Left ventricle myocardium inferior (tissue), 1 donor: Measurements from ENCODE around the gene HAVCR1. TPM values are rescaled to one million over a fixed set of nuclear protein-coding genes. Genes with fewer than 3 reads are reported as not detected.
"Not testable (repeated sequence)": the region's sequence is repeated elsewhere in the genome, so short reads cannot be mapped to it uniquely, and the experiment has no call there.

Source experiments
- DNase-seq: peaks from one replicate; pipeline ENCODE4 v3.0.0-alpha.2; 2020
- H3K27ac ChIP-seq: fragments of 200-600 bp; replicated peaks from 2 replicates; pipeline ENCODE4 v1.8.0; 2021
- H3K27me3 ChIP-seq: fragments of 200-600 bp; 2 replicates; pipeline ENCODE4 v1.8.0; 2021; ENCODE audit warnings: low read depth
- H3K36me3 ChIP-seq: fragments of 200-600 bp; 2 replicates; pipeline ENCODE4 v1.8.0; 2021
- H3K4me1 ChIP-seq: fragments of 200-600 bp; 2 replicates; pipeline ENCODE4 v1.8.0; 2021
- H3K4me3 ChIP-seq: fragments of 200-600 bp; 2 replicates; pipeline ENCODE4 v1.8.0; 2021; ENCODE audit warnings: mild to moderate bottlenecking, moderate library complexity
- H3K9me3 ChIP-seq: fragments of 200-600 bp; replicated peaks from 2 replicates; pipeline ENCODE4 v1.8.0; 2021
- CTCF ChIP-seq: fragments of 200-600 bp; IDR thresholded peaks from 2 replicates; pipeline ENCODE4 v1.8.0; 2021; ENCODE audit warnings: antibody characterized with exemption, mild to moderate bottlenecking, borderline replicate concordance
- intact Hi-C: fragments of 100-400 bp; cut with micrococcal nuclease; formaldehyde crosslinking; loops from one replicate; pipeline ENCODE4 v1.11.0; 2022
- total RNA-seq: library from RNA; stranded (reverse); fragmentation: NEBNext Ultra II Directional; extraction: Animal tissue kit (Norgen Biotek cat#: 25700); gene quantifications from one replicate; pipeline ENCODE4 v1.2.1, GENCODE V29; 2021
- donor health status: DM: no; HTN: yes; CAD: no; lungs with severe emphysema.

HAVCR1 gene
- total RNA-seq, 1 donor from 2014 or later: not detected

- H3K4me1 ChIP-seq: peaks cover 8% of the 10 kb centered on the region
- peak overlapping the region; percentile 56 for H3K27ac ChIP-seq
- no peaks in the 10 kb centered on the region for H3K27me3 ChIP-seq
- H3K36me3 ChIP-seq: no peaks in the 10 kb centered on the region
- no peak overlapping the region for H3K4me3 ChIP-seq
- no peak for TF ChIP-seq CTCF
- intact Hi-C loops: no loop called here
- H3K9me3 ChIP-seq: peaks cover 25% of the 10 kb centered on the region
- DNase-seq: no peak
These were observed 38.9 kb downstream of the HAVCR1 start for GRCh38 chr5:157020002-157020401.

GRCh38 chr5:157014143-157014542 lies 44.8 kb downstream of the HAVCR1 start:
- H3K4me3 ChIP-seq, H3K36me3 ChIP-seq, DNase-seq, intact Hi-C loops, H3K27ac ChIP-seq, H3K4me1 ChIP-seq, H3K27me3 ChIP-seq: not testable (repeated sequence)
- peaks cover 31% of the 10 kb centered on the region for H3K9me3 ChIP-seq

GRCh38 chr5:157006262-157006661 lies 52.7 kb downstream of the HAVCR1 start:
- intact Hi-C loops: no loop called here
- Histone ChIP-seq H3K9me3 (peaks cover 3% of the 10 kb centered on the region), H3K36me3 (no peaks in the 10 kb centered on the region), H3K4me3 (no peak overlapping the region), H3K27ac (no peak overlapping the region), H3K27me3 (no peaks in the 10 kb centered on the region), H3K4me1 (no peaks in the 10 kb centered on the region)
- TF ChIP-seq CTCF: no peak
- DNase-seq: no peak

- intact Hi-C loops: no loop called here
- no peaks in the 10 kb centered on the region for H3K4me1 ChIP-seq
- H3K9me3 ChIP-seq: peaks cover 15% of the 10 kb centered on the region
- TF ChIP-seq CTCF: no peak
- H3K36me3 ChIP-seq: no peaks in the 10 kb centered on the region
- no peak for DNase-seq
- no peak overlapping the region for H3K4me3 ChIP-seq
- no peaks in the 10 kb centered on the region for H3K27me3 ChIP-seq
- no peak overlapping the region for H3K27ac ChIP-seq
These were observed 53.9 kb downstream of the HAVCR1 start for GRCh38 chr5:157004893-157005551.

GRCh38 chr5:156991714-156992113 lies 67.2 kb downstream of the HAVCR1 start:
- intact Hi-C loops: no loop called here
- Histone ChIP-seq H3K27me3 (no peaks in the 10 kb centered on the region), H3K9me3 (peaks cover 13% of the 10 kb centered on the region), H3K4me3 (no peak overlapping the region), H3K4me1 (no peaks in the 10 kb centered on the region), H3K27ac (no peak overlapping the region), H3K36me3 (no peaks in the 10 kb centered on the region)
- DNase-seq: no peak
- TF ChIP-seq CTCF: no peak

- intact Hi-C loops: no loop called here
- TF ChIP-seq CTCF: no peak
- peaks cover 8% of the 10 kb centered on the region for H3K9me3 ChIP-seq
These were observed 74.9 kb downstream of the HAVCR1 start for GRCh38 chr5:156984064-156984463.

More at GRCh38 chr5:156984064-156984463, 74.9 kb downstream of the HAVCR1 start:
- no peak for DNase-seq
- H3K4me1 ChIP-seq: no peaks in the 10 kb centered on the region
- H3K36me3 ChIP-seq: no peaks in the 10 kb centered on the region
- H3K27me3 ChIP-seq: peaks cover 17% of the 10 kb centered on the region
- H3K4me3 ChIP-seq: no peak overlapping the region
- no peak overlapping the region for H3K27ac ChIP-seq
